SK-N-SH (cell line): ENCODE data around the gene KRTAP10-10. TPM values are rescaled to one million over a fixed set of nuclear protein-coding genes. Genes with fewer than 3 reads are reported as not detected.

Source experiments
- CTCF ChIA-PET: fragments of 300-600, 350-600 bp; formaldehyde crosslinking; extraction: SDS; loops from one replicate; lab custom pipeline; 2021; lab: Yijun Ruan, JAX
- POLR2A ChIA-PET: fragments of 350-600 bp; sonication (Branson Sonifier 250); formaldehyde crosslinking; extraction: SDS; loops from one replicate; lab custom pipeline; 2020; ENCODE audit warnings: antibody characterized with exemption, inconsistent platforms; lab: Yijun Ruan, JAX
- DNase-seq: peaks from one replicate; pipeline ENCODE4 v3.0.0; 2012
- H2AFZ ChIP-seq: fragments of 200-600 bp; sonication (generic); 2 replicates; pipeline ENCODE4 v1.8.1; 2016; ENCODE audit warnings: antibody characterized with exemption, mild to moderate bottlenecking, low read depth
- H3F3A ChIP-seq: fragments of 200-600 bp; sonication (generic); replicated peaks from 2 replicates; pipeline ENCODE3; 2016; ENCODE audit warnings: antibody characterized with exemption, mild to moderate bottlenecking; ENCODE audit not compliant: insufficient read depth
- H3K27ac ChIP-seq, 2 experiments: fragments of 200-500 bp in 1 of 2; fragments of 200-600 bp in 1 of 2; sonication (Bioruptor generic) in 1 of 2; sonication (generic), shearing (Covaris generic) in 1 of 2; 2 replicates each; pipeline versions ENCODE4 v1.5.1 to v1.6.1; 2014 to 2016; ENCODE audit warnings: low read depth in 2 of 2, inconsistent platforms in 1 of 2, low read length in 1 of 2, mild to moderate bottlenecking in 1 of 2, mixed read lengths in 1 of 2
- H3K27me3 ChIP-seq: fragments of 200-600 bp; sonication (generic), shearing (Covaris generic); 2 replicates; pipeline ENCODE4 v1.6.1; 2016; ENCODE audit warnings: mixed run types; ENCODE audit not compliant: insufficient read depth
- H3K36me3 ChIP-seq, 2 experiments: fragments of 200-500 bp in 1 of 2; fragments of 200-600 bp in 1 of 2; sonication (Bioruptor generic) in 1 of 2; sonication (generic) in 1 of 2; replicated peaks in 1 of 2; 2 replicates each; pipeline versions ENCODE3 to v1.5.1; 2014 to 2016; ENCODE audit warnings: low read length in 1 of 2, mild to moderate bottlenecking in 1 of 2; ENCODE audit not compliant: insufficient read depth in 2 of 2, control insufficient read depth in 1 of 2
- H3K4me1 ChIP-seq, 2 experiments: fragments of 200-500 bp in 1 of 2; fragments of 200-600 bp in 1 of 2; sonication (Bioruptor generic) in 1 of 2; sonication (generic), shearing (Covaris generic) in 1 of 2; 2 replicates each; pipeline versions ENCODE4 v1.5.1 to v1.6.1; 2014 to 2016; ENCODE audit warnings: low read depth in 1 of 2, low read length in 1 of 2, mixed run types in 1 of 2; ENCODE audit not compliant: insufficient read depth in 2 of 2, control insufficient read depth in 1 of 2
- H3K4me2 ChIP-seq: fragments of 200-600 bp; sonication (generic), shearing (Covaris generic); 2 replicates; pipeline ENCODE4 v1.6.1; 2017; ENCODE audit warnings: mixed run types
- H3K4me3 ChIP-seq, 2 experiments: fragments of 200-500 bp in 1 of 2; fragments of 200-600 bp in 1 of 2; sonication (Bioruptor generic) in 1 of 2; sonication (generic), shearing (Covaris generic) in 1 of 2; 2 replicates each; pipeline versions ENCODE4 v1.5.1 to v1.8.1; 2014 to 2016; ENCODE audit warnings: low read depth in 2 of 2, inconsistent platforms in 1 of 2, low read length in 1 of 2, mild to moderate bottlenecking in 1 of 2, mixed read lengths in 1 of 2, moderate library complexity in 1 of 2
- H3K79me2 ChIP-seq: fragments of 200-600 bp; sonication (generic); 2 replicates; pipeline ENCODE4 v1.8.1; 2017; ENCODE audit warnings: mild to moderate bottlenecking; ENCODE audit not compliant: insufficient read depth
- H3K9ac ChIP-seq: fragments of 200-600 bp; sonication (generic); 2 replicates; pipeline ENCODE4 v1.6.1; 2017; ENCODE audit warnings: mixed run types
- H3K9me2 ChIP-seq: fragments of 200-600 bp; sonication (generic); 2 replicates; pipeline ENCODE4 v1.6.1; 2017; ENCODE audit warnings: mixed run types
- H3K9me3 ChIP-seq: fragments of 200-600 bp; sonication (generic); 2 replicates; pipeline ENCODE4 v1.6.1; 2017; ENCODE audit warnings: mixed run types, mild to moderate bottlenecking, moderate library complexity
- H4K20me1 ChIP-seq: fragments of 200-600 bp; sonication (generic); 2 replicates; pipeline ENCODE4 v1.6.1; 2017; ENCODE audit warnings: mild to moderate bottlenecking, mixed run types; ENCODE audit not compliant: insufficient read depth
- CHD2 ChIP-seq: fragments of 150-350 bp; IDR thresholded peaks from 2 replicates; pipeline ENCODE4 v1.6.1; 2018; ENCODE audit warnings: low read length; ENCODE audit not compliant: partially characterized antibody
- CTCF ChIP-seq: fragments of 200-600 bp; sonication (generic); IDR thresholded peaks from 2 replicates; pipeline ENCODE4 v1.6.1; 2017; ENCODE audit warnings: antibody characterized with exemption, mild to moderate bottlenecking, moderate library complexity
- ELF1 ChIP-seq: IDR thresholded peaks from 2 replicates; pipeline ENCODE4 v1.4.0; 2012
- EZH2phosphoT487 ChIP-seq: fragments of 200-600 bp; sonication (generic); IDR thresholded peaks from 2 replicates; pipeline ENCODE4 v1.6.1; 2017; ENCODE audit warnings: low read depth, mixed run types, mild to moderate bottlenecking, antibody characterized with exemption, moderate library complexity, borderline replicate concordance
- FOXJ3 ChIP-seq: sonication (generic); formaldehyde crosslinking; IDR thresholded peaks from 2 replicates; pipeline ENCODE4 v1.5.1; 2020; ENCODE audit warnings: mild to moderate bottlenecking, missing genetic modification reagents
- FOXM1 ChIP-seq: IDR thresholded peaks from 2 replicates; pipeline ENCODE4 v1.4.0; 2012; ENCODE audit warnings: low read depth, mild to moderate bottlenecking
- IRF3 ChIP-seq: fragments of 150-350 bp; IDR thresholded peaks from 2 replicates; pipeline ENCODE4 v1.6.1; 2016; ENCODE audit warnings: mild to moderate bottlenecking, low read depth, low read length
- JUND ChIP-seq: IDR thresholded peaks from 2 replicates; pipeline ENCODE4 v1.4.0; 2012
- MXI1 ChIP-seq: IDR thresholded peaks from 2 replicates; pipeline ENCODE4 v1.6.1; 2012; ENCODE audit warnings: mild to moderate bottlenecking, low read depth, low read length, improper control_type of control experiment
- NFIC ChIP-seq: IDR thresholded peaks from 2 replicates; pipeline ENCODE4 v1.4.0; 2012; ENCODE audit warnings: borderline replicate concordance
- NRF1 ChIP-seq: IDR thresholded peaks from 2 replicates; pipeline ENCODE4 v1.6.1; 2012; ENCODE audit warnings: low read depth, mild to moderate bottlenecking, low read length
- POLR2AphosphoS5 ChIP-seq: IDR thresholded peaks from 2 replicates; pipeline ENCODE4 v1.6.1; 2012; ENCODE audit warnings: low read depth, low read length
- RCOR1 ChIP-seq: fragments of 150-350 bp; IDR thresholded peaks from 2 replicates; pipeline ENCODE4 v1.6.1; 2017; ENCODE audit warnings: antibody characterized with exemption, low read length
- RXRA ChIP-seq: IDR thresholded peaks from 2 replicates; pipeline ENCODE4 v1.4.0; 2012; ENCODE audit warnings: low read depth, mild to moderate bottlenecking, borderline replicate concordance
- SMC3 ChIP-seq: IDR thresholded peaks from 2 replicates; pipeline ENCODE4 v1.6.1; 2012; ENCODE audit warnings: low read depth, low read length, improper control_type of control experiment
- TAF1 ChIP-seq: IDR thresholded peaks from 2 replicates; pipeline ENCODE4 v1.6.1; 2012; ENCODE audit warnings: low read depth, mild to moderate bottlenecking, low read length, moderate library complexity, borderline replicate concordance
- TCF12 ChIP-seq: IDR thresholded peaks from 2 replicates; pipeline ENCODE4 v1.4.0; 2012
- TEAD4 ChIP-seq: IDR thresholded peaks from 2 replicates; pipeline ENCODE4 v1.4.0; 2012; ENCODE audit warnings: mild to moderate bottlenecking, borderline replicate concordance; ENCODE audit not compliant: insufficient read depth
- USF1 ChIP-seq: IDR thresholded peaks from 2 replicates; pipeline ENCODE4 v1.4.0; 2012; ENCODE audit warnings: low read depth, borderline replicate concordance
- YY1 ChIP-seq: IDR thresholded peaks from 2 replicates; pipeline ENCODE4 v1.4.0; 2012; ENCODE audit warnings: low read depth, mild to moderate bottlenecking
- ZBTB33 ChIP-seq: IDR thresholded peaks from 2 replicates; pipeline ENCODE4 v1.4.0; 2012; ENCODE audit warnings: low read depth, borderline replicate concordance
- WGBS: methylation state at CpG from one replicate; pipeline ENCODE4 v1.1.6; 2017; ENCODE audit warnings: low lambda C conversion rate; 5-methylcytosine and 5-hydroxymethylcytosine counted together
- polyA plus RNA-seq, 3 experiments: library from polyadenylated mRNA; depleted of rRNA; stranded (reverse); fragments of >200 nt; gene quantifications; 2 replicates each; pipeline ENCODE4 v1.2.3, GENCODE V29; 2012

The KRTAP10-10 gene
- polyA plus RNA-seq, 1 of the 3 experiments (the other 2 are of a cell fraction), result not detected

GRCh38 chr21:44656868-44657267 lies 19.7 kb downstream of the KRTAP10-10 start:
- CTCF ChIA-PET, result no interaction called here
- no peak overlapping the region for H2AFZ ChIP-seq
- no peak for TF ChIP-seq EZH2phosphoT487
- TF ChIP-seq TEAD4, result no peak
- TF ChIP-seq ELF1, result no peak
- no peak for TF ChIP-seq CHD2
- TF ChIP-seq NFIC, result no peak
- TF ChIP-seq FOXJ3 (CRISPR knock-in tag), result no peak
- TF ChIP-seq YY1, result no peak
- TF ChIP-seq CTCF, result no peak
- TF ChIP-seq TAF1, result no peak
- no peak for TF ChIP-seq POLR2AphosphoS5
- TF ChIP-seq RCOR1, result no peak
- TF ChIP-seq SMC3, result no peak
- no peak for TF ChIP-seq TCF12
- TF ChIP-seq USF1, result no peak

GRCh38 chr21:44657635-44658540 lies 20.7 kb downstream of the KRTAP10-10 start, which contains the start of gene KRTAP12-3:
KRTAP12-3 (plus strand) TSS chr21:44657932; CDS start chr21:44657980, 48 bp downstream.
- Histone ChIP-seq H4K20me1 (no peaks in the 10 kb centered on the region), H3K4me3 (no peak within 1 kb of the TSS), H3F3A (no peaks in the 10 kb centered on the region), H3K27ac (no peak within 1 kb of the TSS), H3K9ac (no peak within 1 kb of the TSS), H3K9me3 (no peaks in the 10 kb centered on the region), H3K36me3 (no peaks in the 10 kb centered on the region), H3K27me3 (peaks cover 17% of the 10 kb centered on the region; the same call in 1 of the 2 replicates), H3K79me2 (no peaks in the 10 kb centered on the region), H3K4me1 (no peaks in the 10 kb centered on the region), H3K9me2 (0 out of 2 replicates have a peak, but pooled peaks cover 4% of the 10 kb centered on the region), H3K4me2 (no peak within 1 kb of the TSS), H2AFZ (no peak within 1 kb of the TSS)
- POLR2A ChIA-PET, result no interaction called here
- CTCF ChIA-PET, result no interaction called here
- no peak for DNase-seq
- 21% methylated on average over 20 of the region's 26 CpGs for WGBS
- TF ChIP-seq FOXJ3 (CRISPR knock-in tag) (no peak), FOXM1 (no peak), MXI1 (no peak), NRF1 (no peak), SMC3 (no peak), RXRA (no peak), USF1 (no peak), ZBTB33 (no peak), JUND (no peak), IRF3 (no peak), TCF12 (no peak), YY1 (no peak), NFIC (no peak)

More at GRCh38 chr21:44656868-44657267, 19.7 kb downstream of the KRTAP10-10 start:
- DNase-seq, result no peak
- Histone ChIP-seq H3K4me1 (no peaks in the 10 kb centered on the region), H3K27ac (no peak overlapping the region), H4K20me1 (no peaks in the 10 kb centered on the region), H3K4me2 (no peak overlapping the region), H3K9me2 (no peaks in the 10 kb centered on the region), H3K36me3 (no peaks in the 10 kb centered on the region), H3K9me3 (no peaks in the 10 kb centered on the region), H3K9ac (no peak overlapping the region), H3K79me2 (no peaks in the 10 kb centered on the region), H3K27me3 (peaks cover 27% of the 10 kb centered on the region; the same call in 1 of the 2 replicates), H3F3A (no peaks in the 10 kb centered on the region), H3K4me3 (no peak overlapping the region)
- WGBS, result 0% methylated on average over 1 of the region's 1 CpG
- POLR2A ChIA-PET, result no interaction called here
